Measurements from ENCODE around the gene TCAIM. TPM values are rescaled to one million over a fixed set of nuclear protein-coding genes. Genes with fewer than 3 reads are reported as not detected.

The TCAIM gene
- total and polyA plus RNA-seq, 9 donors: 11.1 to 24.0 (median 21.9) TPM

GRCh38 chr3:44434834-44435510 lies 96.4 kb downstream of the TCAIM start:
- H3K36me3 ChIP-seq: no peaks in the 10 kb centered on the region
- intact Hi-C loops (cut with DNase I): no loop called here
- H3K27me3 ChIP-seq: no peaks in the 10 kb centered on the region
- H3K9me3 ChIP-seq: no peaks in the 10 kb centered on the region
- no peak for DNase-seq
- no peak overlapping the region for H3K27ac ChIP-seq
- TF ChIP-seq EP300 (IDR thresholded peaks at IDR 0.05) (no peak), POLR2A (IDR thresholded peaks at IDR 0.05) (no peak), CTCF (IDR thresholded peaks at IDR 0.05) (no peak)
- H3K4me1 ChIP-seq (ENCODE audit: insufficient read depth): no peaks in the 10 kb centered on the region
- no peak overlapping the region for H3K4me3 ChIP-seq
- 75 to 78% (median 76%) methylated on average over 5 of the region's 5 CpGs for WGBS, 3 donors

GRCh38 chr3:44436181-44436580 lies 97.6 kb downstream of the TCAIM start:
- no peak for DNase-seq
- intact Hi-C loops (cut with DNase I): no loop called here
- no peak overlapping the region for H3K27ac ChIP-seq
- no peaks in the 10 kb centered on the region for H3K9me3 ChIP-seq
- H3K36me3 ChIP-seq: no peaks in the 10 kb centered on the region
- no peaks in the 10 kb centered on the region for H3K27me3 ChIP-seq
- WGBS, 3 donors: 83 to 100% (median 83%) methylated on average over 1 of the region's 1 CpG
- no peaks in the 10 kb centered on the region for H3K4me1 ChIP-seq (ENCODE audit: insufficient read depth)
- no peak for TF ChIP-seq CTCF (IDR thresholded peaks at IDR 0.05)
- no peak overlapping the region for H3K4me3 ChIP-seq

- Histone ChIP-seq H3K36me3 (no peaks in the 10 kb centered on the region), H3K9me3 (no peaks in the 10 kb centered on the region), H3K27ac (no peak overlapping the region), H3K4me1 (ENCODE audit: insufficient read depth) (no peaks in the 10 kb centered on the region), H3K27me3 (no peaks in the 10 kb centered on the region), H3K4me3 (no peak overlapping the region)
- DNase-seq: no peak
- intact Hi-C loops (cut with DNase I): no loop called here
- no peak for TF ChIP-seq EP300 (IDR thresholded peaks at IDR 0.05)
- TF ChIP-seq CTCF (IDR thresholded peaks at IDR 0.05): no peak
- no peak for TF ChIP-seq POLR2A (IDR thresholded peaks at IDR 0.05)
- WGBS, 3 donors: 92 to 97% (median 94%) methylated on average over 7 of the region's 7 CpGs
These were observed 99.2 kb downstream of the TCAIM start for GRCh38 chr3:44437800-44438199.

- TF ChIP-seq EP300 (IDR thresholded peaks at IDR 0.05) (no peak), POLR2A (IDR thresholded peaks at IDR 0.05) (peak; percentile 13)
- no peaks in the 10 kb centered on the region for H3K27me3 ChIP-seq
- 32 to 47% (median 39%) methylated on average over 7 of the region's 7 CpGs for WGBS, 3 donors
- DNase-seq: peak in 4 of 5 donors; percentile 33 to 56 (median 48)
- H3K36me3 ChIP-seq: no peaks in the 10 kb centered on the region
- no peaks in the 10 kb centered on the region for H3K9me3 ChIP-seq
- no peak overlapping the region for H3K4me3 ChIP-seq
- H3K27ac ChIP-seq: peak overlapping the region; percentile 2 to 52
- H3K4me1 ChIP-seq (ENCODE audit: insufficient read depth): no peaks in the 10 kb centered on the region
- intact Hi-C loops (cut with DNase I): no loop called here
These were observed 101.1 kb downstream of the TCAIM start for GRCh38 chr3:44439499-44440295.
